HCT116 (cell line): ENCODE results near the gene CAVIN2.

ENCODE experiments used
- EGR1 ChIP-seq: IDR thresholded peaks from 2 replicates; pipeline ENCODE4 v1.6.1; 2012; ENCODE audit warnings: low read depth
- POLR2A ChIP-seq: IDR thresholded peaks from 2 replicates; pipeline ENCODE4 v1.7.0; 2011; ENCODE audit warnings: borderline replicate concordance; ENCODE audit not compliant: insufficient read depth, insufficient read length; ENCODE audit errors: extremely low read depth
- SRF ChIP-seq: IDR thresholded peaks from 2 replicates; pipeline ENCODE4 v1.6.1; 2012; ENCODE audit warnings: low read depth
- YY1 ChIP-seq: IDR thresholded peaks from 2 replicates; pipeline ENCODE4 v1.6.1; 2011; ENCODE audit warnings: low read length, low read depth, moderate library complexity, mild to moderate bottlenecking; ENCODE audit not compliant: insufficient replicate concordance; ENCODE audit errors: extremely low read depth

GRCh38 chr2:191818725-191819350 is 28.1 kb downstream of the CAVIN2 start:
- no peak for TF ChIP-seq SRF
- no peak for TF ChIP-seq POLR2A
- no peak for TF ChIP-seq YY1
- TF ChIP-seq EGR1, result no peak
